GM19467 (cell line): ENCODE data around the gene NFIA.

Experiments
- ATAC-seq: cut with Tn5 transposase; IDR thresholded peaks from one replicate; pipeline ENCODE4 v1.9.1; 2021; ENCODE audit warnings: mild to moderate bottlenecking, moderate library complexity; ENCODE audit not compliant: unreplicated experiment

NFIA gene

DNA sequence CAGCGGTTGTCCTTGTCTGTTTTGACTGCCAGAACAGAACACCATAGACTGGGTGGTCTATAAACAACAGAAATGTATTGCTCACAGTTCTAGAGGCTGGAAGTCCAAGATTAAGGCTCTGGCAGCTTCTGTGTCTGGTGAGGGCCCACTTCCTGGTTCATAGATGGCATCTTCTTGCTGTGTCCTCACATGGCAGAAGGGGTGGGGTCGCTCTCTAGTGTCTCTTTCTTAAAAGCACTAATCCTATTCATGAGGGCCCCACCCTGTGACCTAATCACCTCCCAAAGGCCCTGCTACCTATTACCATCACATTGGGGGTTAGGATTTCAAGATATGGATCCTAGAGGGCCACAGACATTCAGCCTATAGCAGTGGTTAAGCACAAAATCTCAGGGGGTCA lies 304.4 kb downstream of the NFIA start:
- ATAC-seq: no peak

DNA sequence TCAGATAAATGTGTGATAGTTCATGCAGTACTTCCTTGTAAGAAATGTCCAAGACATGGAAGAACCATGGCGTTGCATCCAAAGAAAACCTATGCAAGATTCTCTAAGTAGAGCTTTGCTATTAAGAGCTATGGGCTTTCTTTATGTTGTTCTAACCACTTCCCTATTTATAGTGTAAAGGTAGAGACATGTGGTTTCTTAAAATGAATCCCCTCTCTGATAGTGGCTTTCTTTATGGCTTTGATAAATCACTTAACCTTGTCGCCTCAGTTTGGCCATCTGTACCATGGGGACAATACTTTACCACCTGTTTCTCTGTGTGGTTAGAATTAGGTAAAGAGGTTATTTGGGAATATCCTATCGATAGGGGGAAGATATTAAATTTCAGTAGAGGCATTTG lies 305.5 kb downstream of the NFIA start:
- ATAC-seq: no peak

DNA sequence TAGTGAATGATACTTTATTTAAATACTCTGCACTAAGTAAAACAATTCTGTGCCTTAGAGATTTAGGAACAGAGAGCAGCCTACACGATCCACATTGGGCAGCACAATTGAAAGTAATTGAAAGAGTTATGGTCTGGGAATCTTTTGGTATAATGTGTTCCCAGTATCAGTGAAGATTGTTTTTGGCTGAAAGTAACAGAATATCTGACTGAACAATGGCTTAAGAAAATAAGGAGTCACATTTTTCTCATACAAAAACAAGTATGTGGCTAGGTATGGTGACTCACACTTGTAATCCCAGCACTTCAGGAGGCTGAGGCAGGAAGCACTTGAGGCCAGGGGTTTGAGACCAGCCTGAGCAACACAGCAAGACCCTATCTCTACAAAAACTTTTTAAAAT lies 306.2 kb downstream of the NFIA start:
- ATAC-seq: no peak

DNA sequence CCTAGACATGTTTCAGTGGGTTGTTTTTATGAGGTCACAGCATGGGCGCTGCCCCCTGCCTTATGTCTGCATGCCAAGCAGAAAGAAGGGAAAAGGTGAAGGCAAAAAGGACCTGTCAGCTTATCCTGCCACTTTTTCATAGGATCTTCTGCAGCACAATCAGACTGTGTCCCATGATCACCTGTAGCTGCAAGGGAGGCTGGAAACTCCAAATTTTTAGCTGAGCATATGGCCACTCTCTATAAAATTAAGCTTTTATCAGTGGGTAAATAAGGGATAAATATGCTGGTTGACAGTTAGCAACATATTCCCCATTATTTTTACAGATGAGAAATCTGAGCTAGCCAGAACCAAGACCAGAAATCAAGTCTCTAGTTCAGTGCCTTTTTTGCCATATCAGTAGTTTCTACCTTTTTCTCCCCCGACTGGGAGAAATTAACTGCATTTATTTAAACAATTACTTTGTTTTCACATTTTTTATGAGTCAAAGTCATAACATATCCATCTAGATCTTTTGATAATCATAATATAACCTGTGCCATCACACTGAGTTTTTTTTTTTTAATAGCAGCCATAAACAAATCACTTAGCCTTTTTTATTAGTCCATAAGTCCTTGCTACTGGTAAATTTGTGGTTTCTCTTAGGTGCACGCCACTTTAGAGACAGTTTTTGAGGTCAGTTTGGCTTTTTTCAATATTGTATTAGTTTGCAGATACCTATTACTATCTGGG lies 307.0 kb downstream of the NFIA start:
- no peak for ATAC-seq

DNA sequence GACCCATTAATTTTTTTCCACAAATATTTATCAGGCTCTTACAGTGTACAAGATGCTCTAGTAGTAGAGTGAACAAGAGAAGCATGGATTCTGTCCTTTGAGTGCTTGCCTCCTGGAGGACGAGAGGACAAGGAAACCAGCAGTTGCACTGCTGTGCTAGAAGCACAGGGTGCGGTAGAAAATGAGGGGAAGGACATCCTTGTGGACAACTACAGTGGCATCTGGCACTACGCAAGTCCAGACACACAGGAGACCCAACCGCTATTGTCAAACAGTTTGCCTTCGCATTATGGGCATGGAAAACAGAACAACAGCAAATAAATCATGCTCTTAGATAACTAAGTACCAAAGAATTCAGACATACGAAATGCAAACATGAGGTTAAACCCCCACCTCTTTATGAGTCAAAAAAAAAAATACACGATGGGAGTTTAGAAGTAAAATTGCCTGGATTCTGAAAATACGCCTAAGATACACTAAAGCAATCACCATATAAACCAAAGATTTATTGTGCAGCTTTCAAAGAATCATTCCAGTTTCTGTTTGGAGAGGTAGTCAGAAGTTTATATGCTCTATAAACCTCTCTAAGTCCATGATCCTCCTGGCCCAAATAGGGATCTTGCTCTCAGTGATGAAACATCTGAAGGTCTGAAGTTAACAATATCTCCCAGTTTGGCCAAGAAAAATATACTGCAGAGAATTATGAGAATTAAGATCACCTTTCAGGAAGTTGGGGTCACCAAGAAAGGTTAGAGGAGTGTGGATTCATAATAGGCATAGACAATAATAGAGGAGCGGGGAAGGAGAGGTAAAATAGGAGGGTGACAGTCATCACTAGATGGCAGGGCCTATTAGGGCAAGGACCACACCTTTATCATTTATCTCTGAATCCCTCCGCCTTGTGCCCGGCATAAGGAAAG lies 307.8 kb downstream of the NFIA start:
- no peak for ATAC-seq

DNA sequence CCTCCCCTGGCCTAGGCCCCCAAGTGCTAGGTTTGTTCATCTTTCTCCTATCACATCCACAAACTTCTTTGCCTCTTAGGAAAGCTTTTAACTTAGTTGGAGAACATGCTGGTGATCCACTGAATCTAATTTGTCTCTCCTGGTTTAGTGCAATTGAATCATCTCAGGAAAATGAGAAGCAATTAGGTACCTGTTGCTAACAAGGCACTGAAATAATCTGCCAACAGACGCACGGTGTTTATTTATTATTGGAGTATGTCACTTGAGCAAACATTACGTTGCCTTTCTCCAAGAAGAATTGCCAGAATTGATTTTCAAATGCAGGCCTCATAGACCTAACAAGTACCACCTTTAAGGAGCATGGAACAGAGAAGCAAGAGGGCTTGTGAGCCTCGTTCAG lies 309.4 kb downstream of the NFIA start:
- ATAC-seq: no peak

DNA sequence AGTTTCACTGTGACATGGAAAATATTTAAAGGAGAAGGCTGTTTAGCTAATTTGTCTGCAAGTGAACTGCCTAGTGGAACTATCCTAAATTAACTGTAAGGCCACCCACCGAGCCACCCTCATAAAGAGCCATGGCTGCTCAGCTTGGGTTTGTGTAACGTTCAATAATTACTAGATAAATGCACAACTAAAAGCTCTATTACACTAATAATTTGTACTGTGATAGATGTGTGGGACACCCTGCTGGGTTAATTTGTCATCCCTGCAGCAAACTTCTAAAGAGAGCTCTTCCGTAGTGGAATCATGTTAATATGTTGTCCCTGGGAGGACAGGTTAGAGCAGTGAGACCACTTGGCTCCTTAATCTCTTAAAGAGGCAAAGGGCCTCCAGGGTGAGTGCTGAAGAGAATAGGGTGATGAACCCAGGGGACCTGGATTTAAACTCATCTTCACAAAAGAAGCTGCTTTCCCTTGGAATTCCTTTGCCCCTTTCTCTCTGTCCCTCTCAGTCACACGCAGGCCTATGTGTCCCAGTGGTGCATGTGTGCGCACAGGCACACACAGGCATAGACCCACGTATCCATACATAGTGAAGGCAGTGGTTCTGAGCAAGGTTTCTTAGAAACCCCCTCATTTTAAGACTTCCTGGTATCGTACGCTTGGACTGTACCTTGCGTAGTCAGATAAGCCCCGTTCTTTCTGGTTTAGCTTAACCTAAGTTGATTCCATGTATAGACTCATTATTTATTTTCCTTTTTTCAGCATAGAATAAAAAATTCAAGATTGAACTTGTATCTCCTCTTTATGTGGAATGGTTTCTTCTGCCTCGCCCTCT lies 310.3 kb downstream of the NFIA start:
- ATAC-seq: no peak

DNA sequence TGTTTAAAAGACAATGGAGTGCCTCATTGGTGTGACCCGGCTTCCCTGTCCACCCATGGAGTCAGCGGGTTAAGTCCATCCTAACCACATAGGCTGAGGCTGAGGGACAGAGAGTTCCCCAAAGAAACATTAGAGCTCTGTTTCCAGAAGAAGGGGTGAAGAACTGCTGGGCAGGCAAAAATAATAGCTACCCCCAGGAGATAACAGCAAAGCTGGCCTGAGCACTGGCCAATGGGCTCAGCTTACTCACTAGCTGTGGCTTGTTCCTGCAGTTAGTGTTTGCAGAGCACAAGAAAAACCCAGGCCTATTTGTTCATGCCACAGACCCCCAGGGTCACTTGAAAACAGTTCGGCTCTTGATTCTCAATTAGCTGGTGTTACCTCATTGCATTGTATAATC lies 311.2 kb downstream of the NFIA start:
- no peak for ATAC-seq

DNA sequence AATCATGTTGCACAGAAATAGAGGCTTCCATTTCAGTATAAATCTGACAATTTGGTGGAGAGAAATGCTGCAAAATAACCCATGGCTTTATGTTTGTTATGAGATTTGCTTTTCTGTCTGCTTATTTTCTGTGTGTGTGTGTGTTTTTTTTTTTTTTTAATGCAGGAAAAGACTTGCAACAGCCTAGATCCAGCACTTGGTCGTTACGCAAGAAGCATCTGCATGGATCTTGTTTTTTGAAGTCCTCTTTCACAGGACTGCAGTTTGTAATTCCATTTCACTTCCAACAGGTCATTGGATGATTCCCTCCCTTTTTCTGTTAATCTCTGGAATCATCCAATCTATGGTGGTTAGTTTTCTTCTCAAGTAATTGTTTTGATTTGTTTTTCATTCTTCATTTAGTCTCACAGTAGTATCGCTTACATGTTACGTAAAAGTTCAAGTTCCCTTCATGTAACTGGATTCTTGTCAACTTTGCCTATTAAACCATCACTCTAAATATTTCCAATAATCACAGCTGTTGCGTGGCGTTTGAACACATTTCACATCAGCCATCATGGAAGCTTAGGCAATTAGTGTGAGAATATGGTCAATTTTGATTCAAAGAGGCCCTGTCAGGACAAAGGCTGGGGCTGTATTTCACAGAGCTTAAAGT lies 312.9 kb downstream of the NFIA start:
- no peak for ATAC-seq

DNA sequence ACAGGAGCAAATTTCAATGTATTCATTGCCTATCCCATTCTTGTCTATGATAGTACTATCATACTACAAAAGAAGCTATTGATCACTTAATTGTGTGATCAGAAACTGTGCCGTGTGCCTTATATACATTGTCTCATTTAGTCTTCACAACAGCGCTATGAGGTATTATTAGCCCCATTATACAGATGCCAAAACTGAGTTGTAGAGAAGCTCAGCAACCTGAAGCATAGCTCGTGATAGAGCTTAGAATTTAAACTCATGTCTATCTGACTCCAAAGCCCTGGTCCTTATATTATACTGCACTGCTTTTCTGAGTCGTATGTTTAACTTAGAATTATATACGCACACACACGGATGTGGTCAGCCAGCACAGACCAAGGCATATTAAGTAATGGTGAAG lies 315.1 kb downstream of the NFIA start:
- ATAC-seq: no peak

DNA sequence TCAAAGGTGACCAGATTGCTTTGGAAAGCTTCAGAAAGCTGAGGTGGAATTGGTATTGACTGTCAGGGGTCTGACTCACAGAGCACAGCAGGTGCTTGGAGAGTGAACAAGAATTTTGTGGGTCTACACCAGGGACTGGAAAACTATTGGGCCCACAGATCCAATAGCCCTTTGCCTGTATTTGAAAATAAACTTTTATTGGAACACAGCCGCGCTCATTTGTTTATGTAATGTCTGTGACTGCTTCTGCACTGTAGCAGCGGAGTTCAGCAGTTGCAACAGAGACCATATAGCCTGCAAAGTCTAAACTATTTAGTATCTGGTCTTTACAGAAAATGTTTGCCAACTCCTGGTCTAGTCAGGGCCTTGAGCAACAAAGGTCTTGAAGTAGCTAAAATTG lies 315.6 kb downstream of the NFIA start:
- no peak for ATAC-seq

DNA sequence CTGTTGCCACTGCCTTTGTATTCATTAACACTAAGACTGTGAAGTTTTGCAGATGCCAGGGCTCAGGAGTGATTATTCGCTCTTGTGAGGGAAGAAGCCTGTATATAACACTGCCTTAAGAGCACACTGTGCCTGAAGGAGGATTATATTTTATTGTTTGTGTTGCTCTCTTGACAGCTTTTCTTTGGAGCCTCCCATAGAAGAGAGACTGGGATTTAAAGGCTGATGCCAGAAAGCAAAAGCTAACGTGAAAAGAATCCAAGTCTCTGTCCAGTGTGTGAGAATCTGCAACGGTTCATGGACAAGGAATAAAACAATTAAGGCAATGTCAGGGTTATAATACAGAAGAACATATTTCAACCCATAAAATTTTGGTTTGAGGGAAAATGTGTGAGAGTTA lies 316.8 kb downstream of the NFIA start:
- no peak for ATAC-seq

DNA sequence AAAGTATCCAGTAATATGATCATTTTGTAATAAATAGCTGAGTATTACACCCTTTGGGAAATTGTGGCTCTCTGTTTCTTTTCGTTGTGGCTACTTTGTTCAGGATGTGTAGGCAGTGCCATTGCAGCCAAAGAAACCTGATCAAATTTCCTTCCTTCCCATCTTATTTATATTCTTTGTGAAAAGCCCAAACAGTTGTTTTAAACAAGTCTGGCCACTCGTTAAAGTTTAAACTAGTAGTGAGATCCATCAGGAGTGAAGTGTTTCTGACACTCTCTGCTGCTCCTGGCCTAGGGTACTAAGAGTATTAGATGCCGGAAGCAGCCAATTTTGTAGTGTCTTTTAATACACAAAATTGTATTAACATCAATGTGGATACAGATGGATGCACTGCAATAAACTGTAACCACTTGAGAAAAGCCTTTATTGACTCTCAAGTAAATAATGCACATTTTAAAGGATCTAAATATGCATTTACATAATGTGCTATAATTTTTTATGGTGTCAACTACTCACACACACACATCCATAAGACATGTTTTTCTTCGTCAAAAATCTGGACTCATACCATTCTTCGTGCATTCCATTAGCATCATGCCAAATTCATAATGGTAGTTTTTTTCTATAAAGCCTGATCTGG lies 317.9 kb downstream of the NFIA start:
- ATAC-seq: no peak

DNA sequence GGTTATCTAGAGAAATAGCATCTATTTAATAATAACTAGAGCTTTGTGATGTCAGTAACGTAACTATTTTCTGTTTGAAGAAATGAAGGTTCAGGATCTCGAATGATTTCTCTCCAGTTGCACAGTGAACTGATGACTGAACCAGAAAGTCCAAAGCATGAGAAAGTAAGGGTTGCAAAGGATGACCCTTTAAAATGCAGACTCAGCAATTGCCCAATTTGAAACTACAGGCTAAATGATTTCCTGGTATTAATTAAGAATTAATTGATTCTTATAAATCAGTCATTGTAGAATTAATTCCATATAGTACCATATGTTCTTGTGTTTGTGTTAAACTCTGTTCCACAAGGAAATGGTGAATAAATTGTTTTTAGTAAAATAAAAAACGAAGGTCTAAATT lies 318.6 kb downstream of the NFIA start:
- ATAC-seq: no peak

DNA sequence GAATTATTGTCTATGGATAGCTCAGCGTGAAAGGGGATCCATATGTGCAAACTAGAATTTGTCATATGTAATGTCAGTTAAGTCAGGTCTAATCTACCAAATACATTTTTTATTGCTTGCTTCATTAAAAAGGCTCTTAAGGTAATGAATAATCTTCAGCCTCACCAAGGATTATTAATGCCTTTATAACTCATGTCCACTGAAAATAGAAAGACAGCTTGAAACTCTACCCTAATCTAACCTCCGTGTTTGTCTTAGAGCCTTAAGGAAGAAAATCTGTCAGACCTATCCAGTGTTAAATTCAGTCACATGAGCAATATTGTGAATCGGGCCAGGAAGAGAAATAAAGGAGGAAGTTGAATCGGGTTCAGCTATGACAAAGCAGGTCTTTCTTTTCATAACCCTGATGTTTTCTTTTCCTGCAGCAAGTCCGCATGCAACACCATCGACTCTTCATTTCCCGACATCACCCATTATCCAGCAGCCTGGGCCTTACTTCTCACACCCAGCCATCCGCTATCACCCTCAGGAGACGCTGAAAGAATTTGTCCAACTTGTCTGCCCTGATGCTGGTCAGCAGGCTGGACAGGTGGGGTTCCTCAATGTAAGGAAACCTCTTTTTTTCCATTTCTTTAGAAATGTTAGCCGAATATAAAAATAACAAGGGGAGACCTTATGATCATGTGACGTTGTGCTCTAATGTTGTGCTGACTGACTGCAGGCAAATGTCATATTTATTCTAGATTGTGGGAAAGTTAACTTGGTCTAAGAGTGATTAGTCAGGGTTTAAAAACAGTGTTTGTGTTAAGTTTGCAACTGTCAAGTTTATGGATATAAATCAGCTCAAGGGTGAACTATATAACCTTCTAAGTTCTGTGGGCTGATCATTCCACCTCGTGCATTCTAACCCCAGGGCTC lies 321.6 kb downstream of the NFIA start:
- no peak for ATAC-seq

DNA sequence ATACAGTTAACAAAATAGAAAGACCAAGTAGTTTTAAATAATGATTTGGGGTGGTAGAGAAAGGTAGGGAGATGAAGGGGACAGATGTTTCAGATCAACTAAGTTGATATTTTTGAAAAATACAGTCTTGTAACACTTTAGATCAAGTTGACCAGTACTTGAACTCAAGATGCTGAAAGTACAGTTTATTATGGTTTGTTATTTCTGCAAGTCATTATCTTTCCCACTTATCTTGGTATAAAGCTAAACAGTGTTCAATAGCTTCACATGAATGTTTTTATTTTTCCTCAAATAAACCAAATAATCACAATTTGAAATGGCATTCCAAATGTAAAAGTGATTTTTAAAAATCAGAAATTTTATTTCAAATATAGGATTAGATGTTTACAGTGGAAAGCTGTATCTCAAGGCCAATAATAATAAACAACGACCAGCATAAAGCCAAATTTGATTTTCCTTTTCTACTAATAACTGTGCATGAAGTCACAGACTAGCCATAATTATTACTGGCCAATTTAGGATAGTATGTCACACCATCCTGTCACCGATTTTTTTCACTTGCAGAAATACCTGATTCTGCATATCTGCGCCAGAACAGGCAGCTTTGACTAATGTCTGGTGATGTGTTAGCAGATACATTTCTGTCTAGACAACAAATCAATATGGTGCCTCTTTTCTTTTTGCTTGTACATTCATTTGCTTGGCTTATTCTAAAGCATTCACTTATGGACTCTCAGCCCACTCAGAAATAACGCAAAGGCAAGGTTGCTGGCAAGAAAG lies 322.4 kb downstream of the NFIA start:
- ATAC-seq: no peak

DNA sequence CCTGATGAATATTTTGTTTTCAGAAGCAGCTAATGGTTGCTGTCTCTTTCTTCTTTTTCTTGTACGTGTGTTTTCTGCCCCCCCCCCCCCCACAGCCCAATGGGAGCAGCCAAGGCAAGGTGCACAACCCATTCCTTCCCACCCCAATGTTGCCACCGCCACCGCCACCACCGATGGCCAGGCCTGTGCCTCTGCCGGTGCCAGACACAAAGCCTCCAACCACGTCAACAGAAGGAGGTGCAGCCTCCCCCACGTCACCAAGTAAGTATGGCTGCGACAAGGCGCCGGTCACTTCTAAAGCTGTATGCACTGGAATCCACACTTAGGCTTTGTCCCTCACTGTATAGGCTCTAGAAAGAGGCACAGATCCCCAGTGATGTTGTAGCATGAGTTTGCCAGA lies 324.1 kb downstream of the NFIA start:
- no peak for ATAC-seq

DNA sequence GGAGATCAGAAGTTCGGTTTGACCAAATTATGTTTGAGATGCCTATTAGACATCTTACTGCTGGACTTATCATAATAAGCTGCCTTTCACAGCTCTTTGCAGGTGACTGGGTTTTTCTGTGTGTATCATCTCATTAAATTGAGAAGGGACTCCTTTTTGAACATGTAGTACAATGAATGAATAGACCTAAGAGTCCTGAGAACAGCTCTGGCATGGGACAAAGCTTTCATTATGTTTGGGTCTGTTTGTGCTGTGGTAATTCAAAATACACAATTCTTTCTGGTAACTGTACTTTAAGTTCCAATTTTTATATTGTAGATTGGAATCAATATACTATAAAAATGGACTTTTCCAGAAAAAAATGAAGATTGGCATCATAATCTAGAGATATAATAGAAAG lies 330.2 kb downstream of the NFIA start:
- no peak for ATAC-seq

DNA sequence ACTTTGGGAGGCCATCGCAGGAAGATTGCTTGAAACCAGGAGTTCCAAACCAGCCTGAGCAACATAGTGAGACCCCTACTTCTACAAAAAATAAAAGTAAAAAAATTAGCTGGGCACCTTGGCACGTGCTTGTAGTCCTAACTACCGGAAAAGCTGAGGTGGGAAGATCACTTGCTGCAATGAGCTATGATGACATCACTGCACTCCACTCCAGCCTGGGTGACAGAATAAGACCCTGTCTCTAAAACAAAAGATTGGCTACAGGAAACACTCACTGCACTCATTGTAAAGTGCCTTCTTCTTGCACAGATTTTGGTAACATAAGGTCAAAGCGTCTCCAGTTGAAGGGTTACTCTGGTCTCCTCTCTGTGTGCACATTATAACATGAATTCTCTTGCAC lies 336.8 kb downstream of the NFIA start:
- no peak for ATAC-seq
